ENCODE results near the gene OSBPL1A. TPM values are rescaled to one million over a fixed set of nuclear protein-coding genes. Genes with fewer than 3 reads are reported as not detected.

Gene OSBPL1A
- total RNA-seq, 1 donor from 2014 or later: 29.7 TPM

DNA sequence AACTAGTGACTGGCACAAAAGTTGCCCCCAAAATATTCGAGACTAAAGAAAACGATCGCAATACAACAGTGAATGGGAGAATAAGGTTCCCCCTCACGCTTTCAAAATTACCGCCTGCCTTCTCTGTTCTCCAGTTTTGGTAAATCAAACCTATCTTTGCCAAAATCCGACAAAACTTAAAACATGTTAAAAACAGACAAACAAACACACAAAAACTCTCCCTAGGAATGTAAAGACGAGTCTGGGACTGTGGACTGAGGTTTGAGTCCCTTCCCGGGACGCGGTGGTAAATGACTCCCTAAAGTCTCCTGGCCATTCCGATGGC is 28.4 kb upstream of the OSBPL1A start:
- DNase-seq (ENCODE audit: extremely low spot score, unreplicated experiment): no peak
- Mint-ChIP-seq H3K4me3 (ENCODE audit: unreplicated experiment) (peak overlapping the region; percentile 90), H3K27me3 (ENCODE audit: unreplicated experiment) (peaks cover 17% of the 10 kb centered on the region), H3K36me3 (ENCODE audit: unreplicated experiment) (peaks cover 13% of the 10 kb centered on the region), H3K9me3 (ENCODE audit: unreplicated experiment) (peaks cover 8% of the 10 kb centered on the region), H3K4me1 (ENCODE audit: unreplicated experiment) (peaks cover 20% of the 10 kb centered on the region), H3K27ac (ENCODE audit: unreplicated experiment) (peak overlapping the region; percentile 90)
- TF ChIP-seq, protein P1, sequence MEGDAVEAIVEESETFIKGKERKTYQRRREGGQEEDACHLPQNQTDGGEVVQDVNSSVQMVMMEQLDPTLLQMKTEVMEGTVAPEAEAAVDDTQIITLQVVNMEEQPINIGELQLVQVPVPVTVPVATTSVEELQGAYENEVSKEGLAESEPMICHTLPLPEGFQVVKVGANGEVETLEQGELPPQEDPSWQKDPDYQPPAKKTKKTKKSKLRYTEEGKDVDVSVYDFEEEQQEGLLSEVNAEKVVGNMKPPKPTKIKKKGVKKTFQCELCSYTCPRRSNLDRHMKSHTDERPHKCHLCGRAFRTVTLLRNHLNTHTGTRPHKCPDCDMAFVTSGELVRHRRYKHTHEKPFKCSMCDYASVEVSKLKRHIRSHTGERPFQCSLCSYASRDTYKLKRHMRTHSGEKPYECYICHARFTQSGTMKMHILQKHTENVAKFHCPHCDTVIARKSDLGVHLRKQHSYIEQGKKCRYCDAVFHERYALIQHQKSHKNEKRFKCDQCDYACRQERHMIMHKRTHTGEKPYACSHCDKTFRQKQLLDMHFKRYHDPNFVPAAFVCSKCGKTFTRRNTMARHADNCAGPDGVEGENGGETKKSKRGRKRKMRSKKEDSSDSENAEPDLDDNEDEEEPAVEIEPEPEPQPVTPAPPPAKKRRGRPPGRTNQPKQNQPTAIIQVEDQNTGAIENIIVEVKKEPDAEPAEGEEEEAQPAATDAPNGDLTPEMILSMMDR (IDR thresholded peaks at IDR 0.05): no peak

DNA sequence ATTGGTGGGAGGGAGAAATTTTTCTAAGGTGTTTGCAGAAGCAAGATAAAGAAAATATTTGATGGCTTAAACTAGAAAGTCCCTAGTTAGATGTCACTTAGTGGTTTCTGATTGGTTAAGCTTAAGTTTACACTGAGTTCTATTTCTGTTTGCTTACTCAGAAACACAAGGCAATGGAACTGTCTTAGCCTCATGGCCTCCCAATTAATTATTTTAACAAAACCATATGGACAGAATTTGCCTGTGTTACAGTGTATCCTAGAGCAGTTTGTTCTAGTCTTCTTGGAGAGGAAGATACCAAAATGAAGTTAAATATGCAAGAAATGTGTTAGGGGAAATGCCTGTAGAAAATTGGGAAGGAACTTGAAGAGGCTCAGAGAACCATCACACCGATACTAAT is 24.2 kb upstream of the OSBPL1A start:
- DNase-seq (ENCODE audit: extremely low spot score, unreplicated experiment): no peak
- TF ChIP-seq, protein P1 (IDR thresholded peaks at IDR 0.05): no peak
- peaks cover 8% of the 10 kb centered on the region for H3K9me3 Mint-ChIP-seq (ENCODE audit: unreplicated experiment)
- no peak overlapping the region for H3K27ac Mint-ChIP-seq (ENCODE audit: unreplicated experiment)
- H3K27me3 Mint-ChIP-seq (ENCODE audit: unreplicated experiment): peaks cover 26% of the 10 kb centered on the region
- H3K36me3 Mint-ChIP-seq (ENCODE audit: unreplicated experiment): peaks cover 3% of the 10 kb centered on the region
- no peak overlapping the region for H3K4me3 Mint-ChIP-seq (ENCODE audit: unreplicated experiment)
- H3K4me1 Mint-ChIP-seq (ENCODE audit: unreplicated experiment): peaks cover 5% of the 10 kb centered on the region

DNA sequence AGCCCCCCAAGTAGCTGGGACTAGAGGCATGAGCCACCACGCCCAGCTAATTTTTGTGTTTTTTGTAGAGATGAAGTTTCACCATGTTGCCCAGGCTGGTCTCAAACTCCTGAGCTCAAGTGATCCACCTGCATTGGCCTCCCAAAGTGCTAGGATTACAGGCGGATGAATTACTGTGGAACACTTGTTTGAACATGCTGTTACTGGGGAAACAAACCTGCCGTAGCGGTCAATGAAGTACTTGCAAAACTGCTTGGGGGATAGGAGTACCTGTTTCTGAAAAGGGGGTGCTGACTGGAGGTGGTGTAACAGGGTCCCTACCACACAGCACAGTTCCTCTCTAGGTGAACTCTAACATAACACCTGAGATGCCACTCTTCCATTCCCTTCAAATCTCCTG is 22.9 kb upstream of the OSBPL1A start:
- Mint-ChIP-seq H3K36me3 (ENCODE audit: unreplicated experiment) (no peaks in the 10 kb centered on the region), H3K27ac (ENCODE audit: unreplicated experiment) (no peak overlapping the region), H3K4me1 (ENCODE audit: unreplicated experiment) (peaks cover 1% of the 10 kb centered on the region), H3K4me3 (ENCODE audit: unreplicated experiment) (no peak overlapping the region), H3K9me3 (ENCODE audit: unreplicated experiment) (peaks cover 2% of the 10 kb centered on the region), H3K27me3 (ENCODE audit: unreplicated experiment) (peaks cover 34% of the 10 kb centered on the region)
- no peak for DNase-seq (ENCODE audit: extremely low spot score, unreplicated experiment)
- TF ChIP-seq, protein P1 (IDR thresholded peaks at IDR 0.05): no peak

DNA sequence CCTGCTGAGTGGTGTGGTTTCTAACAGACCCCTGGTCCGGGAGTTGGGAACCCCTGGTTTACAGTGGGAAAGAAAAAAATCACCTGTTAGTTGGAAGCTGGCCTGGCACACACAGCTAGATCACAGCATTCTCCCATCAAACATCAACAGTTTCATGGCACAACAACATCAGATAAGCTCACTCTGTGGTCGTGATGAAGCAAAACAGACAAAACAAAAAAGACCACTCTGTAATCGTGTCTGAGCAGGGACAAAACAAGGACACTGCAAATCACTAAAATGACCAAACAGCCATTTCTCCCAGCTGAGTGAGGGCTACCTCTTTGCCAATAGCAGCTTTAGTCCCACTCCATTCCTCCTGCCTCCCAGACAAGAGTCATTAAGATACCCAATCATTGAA is 19.9 kb upstream of the OSBPL1A start:
- no peak overlapping the region for H3K4me3 Mint-ChIP-seq (ENCODE audit: unreplicated experiment)
- no peaks in the 10 kb centered on the region for H3K36me3 Mint-ChIP-seq (ENCODE audit: unreplicated experiment)

DNA sequence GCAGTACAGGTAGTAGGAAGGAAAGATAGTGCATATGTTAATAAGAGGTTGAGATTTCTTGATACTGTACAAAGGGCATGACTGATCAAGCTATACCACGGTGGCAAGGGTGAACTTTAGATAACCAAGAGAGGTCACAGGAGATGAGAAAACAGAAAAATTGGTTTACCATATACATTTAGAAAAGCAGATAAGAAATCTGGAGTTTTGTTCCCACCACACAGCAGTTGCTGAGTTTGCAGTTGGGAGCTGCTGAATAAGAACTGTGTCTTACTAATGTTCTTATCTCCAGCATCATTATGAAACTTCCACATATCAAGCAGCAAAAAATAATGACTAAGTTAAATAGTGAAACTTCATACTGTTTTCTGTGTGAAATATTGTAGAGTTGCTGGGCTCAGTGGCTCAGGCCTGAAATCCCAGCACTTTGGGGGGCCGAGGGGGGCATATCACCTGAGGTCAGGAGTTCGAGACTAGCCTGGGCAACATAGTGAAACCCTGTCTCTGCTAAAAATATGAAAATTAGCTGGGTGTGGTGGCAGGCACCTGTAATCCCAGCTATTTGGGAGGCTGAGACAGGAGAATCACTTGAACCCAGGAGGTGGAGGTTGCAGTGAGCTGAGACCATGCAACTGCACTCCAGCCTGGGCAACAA is 16.9 kb upstream of the OSBPL1A start:
- H3K9me3 Mint-ChIP-seq (ENCODE audit: unreplicated experiment): no peaks in the 10 kb centered on the region
- H3K27me3 Mint-ChIP-seq (ENCODE audit: unreplicated experiment): peaks cover 31% of the 10 kb centered on the region
- no peaks in the 10 kb centered on the region for H3K36me3 Mint-ChIP-seq (ENCODE audit: unreplicated experiment)
- no peak for DNase-seq (ENCODE audit: extremely low spot score, unreplicated experiment)
- TF ChIP-seq, protein P1 (IDR thresholded peaks at IDR 0.05): no peak
- H3K4me3 Mint-ChIP-seq (ENCODE audit: unreplicated experiment): no peak overlapping the region
- H3K27ac Mint-ChIP-seq (ENCODE audit: unreplicated experiment): no peak overlapping the region
- H3K4me1 Mint-ChIP-seq (ENCODE audit: unreplicated experiment): no peaks in the 10 kb centered on the region

More for the DNA sequence above, 19.9 kb upstream of the OSBPL1A start:
- no peak overlapping the region for H3K27ac Mint-ChIP-seq (ENCODE audit: unreplicated experiment)
- H3K4me1 Mint-ChIP-seq (ENCODE audit: unreplicated experiment): no peaks in the 10 kb centered on the region
- no peak for DNase-seq (ENCODE audit: extremely low spot score, unreplicated experiment)
- H3K27me3 Mint-ChIP-seq (ENCODE audit: unreplicated experiment): peaks cover 29% of the 10 kb centered on the region
- TF ChIP-seq, protein P1 (IDR thresholded peaks at IDR 0.05): no peak
- no peaks in the 10 kb centered on the region for H3K9me3 Mint-ChIP-seq (ENCODE audit: unreplicated experiment)

Measured in osteocyte (in vitro differentiated cells).